GM15510 (cell line): ENCODE measurements around the gene PDE4D.

Experiments
- POLR2A ChIP-seq: IDR thresholded peaks from 3 replicates; pipeline ENCODE4 v1.6.1; 2011; ENCODE audit warnings: borderline replicate concordance; ENCODE audit not compliant: insufficient read length; ENCODE audit errors: extremely low read depth

The PDE4D gene

DNA sequence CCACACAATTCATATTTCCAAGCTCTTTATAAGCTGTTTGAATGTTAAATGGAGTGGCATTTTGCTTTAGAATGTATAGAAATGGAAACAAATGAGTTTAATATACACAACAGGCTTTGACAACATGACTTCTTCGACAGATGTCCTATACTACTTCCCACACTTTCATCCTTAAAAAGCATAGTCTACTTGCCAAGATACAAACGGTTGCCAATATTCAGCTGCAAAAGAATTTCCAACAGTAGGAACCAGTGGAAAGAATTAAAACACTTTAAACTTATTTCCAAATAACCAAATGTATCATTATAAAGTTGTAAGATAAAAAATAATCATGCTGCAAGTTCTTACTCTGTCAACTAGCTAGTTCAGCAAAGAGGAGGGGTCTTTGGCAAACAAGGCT is 456.4 kb downstream of the PDE4D start:
- TF ChIP-seq POLR2A: no peak

DNA sequence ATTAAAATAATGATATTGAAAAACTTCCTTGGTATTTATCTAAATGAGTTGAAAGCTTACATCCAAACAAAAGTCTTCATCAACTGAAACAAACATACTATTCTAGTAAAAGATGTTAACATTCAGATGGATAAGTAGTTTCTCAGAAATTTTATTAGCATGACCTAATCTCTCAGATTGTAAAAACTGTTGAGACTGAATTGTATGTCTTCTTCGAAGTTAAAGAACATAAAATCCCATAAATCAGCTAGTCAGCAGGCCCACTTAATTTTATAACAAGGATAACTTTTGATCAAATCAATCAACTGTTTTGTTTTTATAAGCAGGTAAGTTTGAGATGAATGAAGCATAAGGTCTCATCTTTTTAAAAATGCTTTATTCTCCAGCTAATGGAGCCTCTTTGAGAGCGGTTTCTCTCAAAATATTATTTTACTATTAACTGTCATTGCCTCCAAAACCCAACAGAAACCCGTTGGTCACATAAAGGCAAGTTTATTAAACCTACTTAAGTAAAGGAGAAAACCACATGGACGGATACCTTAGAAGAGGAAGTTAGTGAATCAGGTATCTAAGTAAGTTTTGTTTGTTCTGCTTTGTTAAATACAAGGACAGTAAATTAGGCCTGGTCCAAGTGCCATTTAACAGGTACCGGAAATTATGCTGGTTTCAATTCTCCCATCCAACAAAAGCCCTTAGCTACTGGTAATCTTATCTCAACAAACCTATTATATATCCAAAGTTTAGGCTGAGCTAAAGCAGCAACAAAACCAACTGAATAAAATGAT is 457.0 kb downstream of the PDE4D start:
- TF ChIP-seq POLR2A: no peak

DNA sequence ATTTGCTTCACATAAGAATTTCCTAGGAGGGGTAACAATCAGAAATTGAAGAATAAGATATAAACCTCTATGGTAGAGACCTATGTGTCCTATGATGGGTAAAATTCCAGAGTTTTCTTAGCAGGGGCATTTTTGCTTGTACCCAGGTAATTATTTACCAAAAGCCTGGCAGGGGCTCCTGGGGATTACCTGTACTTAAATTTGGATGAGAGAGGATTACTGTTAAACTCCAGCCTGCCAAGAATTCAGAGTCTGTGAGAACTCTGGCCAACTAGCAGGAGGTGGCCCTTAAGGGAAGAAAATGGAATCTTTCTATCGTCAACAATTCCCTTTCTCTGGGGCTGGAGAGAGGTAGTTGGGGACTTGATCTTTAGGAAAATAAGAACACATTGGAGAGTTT is 460.4 kb downstream of the PDE4D start:
- TF ChIP-seq POLR2A: no peak

DNA sequence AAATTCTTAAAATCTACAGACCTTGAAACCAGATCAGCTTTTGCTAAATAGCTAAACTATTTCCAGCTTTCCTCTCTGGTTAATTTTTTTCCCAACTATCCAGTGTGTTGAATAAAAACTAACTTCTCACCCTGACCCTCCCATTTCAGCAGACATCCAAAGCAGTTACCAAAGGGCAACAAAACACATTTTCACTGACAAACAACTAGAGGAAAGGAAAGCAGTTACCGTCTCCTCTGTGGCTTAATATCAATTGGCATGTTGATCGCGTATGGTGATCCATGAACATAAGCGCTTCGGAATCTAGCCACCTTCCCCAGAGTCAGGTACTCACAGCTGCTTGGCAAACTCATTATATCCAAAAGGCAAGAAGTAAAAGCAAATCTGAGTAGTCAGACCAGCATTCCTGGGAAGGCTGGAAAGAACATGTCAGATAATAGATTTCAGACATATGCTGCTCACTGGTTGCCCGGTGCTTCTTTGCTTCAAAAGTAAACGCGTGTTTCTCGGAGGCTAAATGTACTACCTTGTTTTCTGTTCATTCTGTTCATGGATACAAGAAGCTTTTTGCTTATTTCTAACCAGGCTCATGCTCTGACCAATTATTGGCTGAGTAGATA is 463.4 kb downstream of the PDE4D start:
- TF ChIP-seq POLR2A: no peak

DNA sequence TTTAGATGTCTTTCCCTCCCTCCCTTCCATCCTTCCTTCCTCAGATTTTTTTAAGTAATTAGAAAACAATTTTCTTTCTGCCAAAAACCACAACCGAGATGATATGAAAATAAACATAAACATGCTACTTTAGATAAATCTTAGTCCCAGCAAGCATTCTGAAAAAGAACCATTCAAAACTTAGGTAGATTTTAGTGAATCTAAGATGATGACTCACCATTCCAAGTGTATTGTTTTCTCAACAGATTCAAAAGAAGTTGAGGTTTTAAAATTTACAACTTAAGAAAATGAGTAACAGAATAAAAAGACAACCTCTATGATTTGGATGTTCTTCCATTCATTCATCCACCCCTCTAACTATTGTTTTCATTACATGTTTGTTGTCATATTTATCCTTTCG is 465.1 kb downstream of the PDE4D start:
- TF ChIP-seq POLR2A: no peak

DNA sequence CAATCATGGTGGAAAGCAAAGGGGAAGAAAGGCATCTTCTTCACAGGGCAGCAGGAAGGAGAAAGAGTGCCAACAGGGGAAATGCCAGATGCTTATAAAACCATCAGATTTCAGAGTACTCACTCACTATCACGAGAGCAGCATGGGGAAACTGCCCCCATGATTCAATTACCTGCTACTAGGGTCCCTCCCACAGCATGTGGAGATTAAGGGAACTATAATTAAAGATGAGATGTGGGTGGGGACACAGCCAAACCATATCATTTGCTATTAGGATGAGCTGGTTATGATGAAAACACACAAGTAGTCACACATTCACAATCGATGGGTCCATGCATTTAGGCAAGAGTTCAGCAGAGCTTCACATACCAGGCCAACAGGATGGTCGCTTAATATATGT is 469.0 kb downstream of the PDE4D start:
- TF ChIP-seq POLR2A: no peak

DNA sequence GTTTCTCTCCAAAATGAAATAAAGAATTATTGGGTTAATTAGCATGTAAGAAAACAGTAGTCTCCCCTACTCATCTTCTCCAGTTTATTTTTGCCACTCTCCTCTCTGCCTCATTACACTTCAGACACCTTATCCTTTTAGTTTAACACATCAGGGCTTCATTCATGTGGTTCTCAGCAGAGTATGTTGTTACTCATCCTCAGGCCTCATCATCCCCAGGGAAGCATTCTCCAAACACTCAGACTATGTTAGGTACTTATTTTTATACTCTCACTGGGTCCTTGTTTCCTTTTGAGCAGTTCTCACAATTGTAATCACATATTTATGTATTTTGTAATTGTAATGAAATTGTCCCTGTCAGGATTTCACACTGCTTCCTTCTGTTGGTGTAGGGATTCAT is 470.5 kb downstream of the PDE4D start:
- no peak for TF ChIP-seq POLR2A

DNA sequence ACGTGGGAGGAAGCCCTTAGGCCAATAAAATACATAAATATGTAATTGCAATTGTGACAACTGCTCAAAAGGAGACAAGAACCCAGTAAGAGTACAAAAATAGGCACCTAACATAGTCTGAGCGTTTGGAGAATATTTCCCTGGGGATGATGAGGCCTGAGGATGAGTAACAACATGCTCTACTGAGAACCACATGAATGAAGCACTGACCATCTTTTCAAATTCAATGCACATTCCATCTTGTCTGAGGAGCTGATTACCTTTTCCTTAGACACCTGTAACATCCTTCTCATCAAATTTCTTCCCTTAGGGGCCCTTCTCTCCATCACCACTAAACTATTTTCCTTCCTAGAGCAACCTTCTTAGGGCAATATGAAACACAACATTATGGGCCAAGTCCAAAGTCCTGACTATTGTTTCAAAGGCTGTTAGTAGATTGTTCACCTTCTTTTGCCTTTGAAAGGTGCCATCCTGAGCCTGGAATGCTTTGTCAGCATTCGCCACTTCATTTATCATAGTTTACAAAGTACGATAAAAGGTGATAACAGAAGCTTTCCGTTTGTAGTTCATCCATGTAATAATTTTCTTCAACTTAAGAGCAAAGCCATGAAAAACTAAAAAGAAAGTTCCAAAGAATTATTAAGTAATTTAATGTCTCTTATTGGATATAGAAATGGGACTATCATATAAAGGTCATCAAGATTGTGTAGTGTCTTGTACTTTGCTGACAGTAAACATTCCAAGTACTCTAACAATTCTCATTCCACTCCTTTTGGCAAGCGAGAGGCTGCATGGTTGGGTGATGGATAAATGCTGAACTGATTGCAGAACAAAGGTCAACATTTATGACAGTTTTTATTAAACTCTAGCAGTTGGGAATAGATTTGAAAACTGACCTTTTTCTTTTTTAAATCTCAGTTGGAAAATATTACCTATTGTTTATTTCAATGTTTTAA is 471.3 kb downstream of the PDE4D start:
- TF ChIP-seq POLR2A: no peak

DNA sequence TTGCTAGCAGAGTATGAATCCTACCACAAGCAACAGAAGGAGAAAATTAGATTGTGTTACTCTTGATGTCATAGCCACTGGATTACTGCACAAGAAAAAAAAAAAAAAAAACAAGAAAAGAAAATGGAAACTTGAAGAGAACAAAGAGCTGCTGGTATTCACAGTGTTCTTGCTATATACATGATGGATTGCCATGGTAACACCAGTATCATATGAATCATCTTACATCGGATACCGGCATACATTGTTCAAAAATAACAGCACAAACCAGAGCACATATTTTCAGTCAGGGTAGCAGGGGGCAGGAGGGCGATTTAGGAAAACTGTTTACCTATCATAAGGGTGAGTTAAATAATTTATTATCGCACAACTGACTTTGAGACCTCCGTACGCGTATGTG is 472.9 kb downstream of the PDE4D start:
- TF ChIP-seq POLR2A: no peak

DNA sequence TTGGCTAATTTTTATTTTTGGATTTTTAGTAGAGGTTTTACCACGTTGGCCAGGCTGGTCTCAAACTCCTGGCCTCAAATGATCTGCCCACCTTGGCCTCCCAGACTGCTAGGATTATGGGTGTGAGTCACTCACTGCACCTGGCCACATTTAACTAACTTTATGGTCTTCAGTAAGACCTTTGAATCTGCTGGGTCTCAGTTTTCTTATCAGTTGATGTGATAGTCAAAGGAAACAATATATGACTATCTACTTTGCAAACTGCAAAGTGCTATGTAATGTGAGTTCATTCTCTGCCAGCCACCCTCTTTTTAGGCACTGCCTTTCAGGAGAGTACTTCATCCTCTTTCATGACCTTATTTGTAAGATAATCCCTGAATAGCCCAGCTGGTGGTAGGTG is 474.7 kb downstream of the PDE4D start:
- no peak for TF ChIP-seq POLR2A

DNA sequence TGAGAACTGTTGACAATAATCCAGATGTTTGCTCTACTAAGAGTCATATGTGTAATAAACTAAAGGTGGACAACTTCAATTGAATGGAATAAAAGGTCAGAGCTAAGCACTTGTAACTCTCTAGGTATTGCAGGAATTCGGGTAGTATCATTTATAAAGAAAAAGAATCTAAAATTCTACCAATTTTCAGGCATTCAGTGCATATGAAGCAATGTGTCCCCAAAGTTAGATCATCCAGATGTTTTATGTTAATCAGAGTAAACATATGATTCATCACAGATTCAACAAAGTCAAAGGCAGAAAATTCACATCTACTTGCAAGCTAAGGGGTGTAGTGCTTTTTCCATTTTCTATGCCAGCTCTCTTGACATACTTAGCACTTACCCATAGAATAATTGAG is 477.1 kb downstream of the PDE4D start:
- no peak for TF ChIP-seq POLR2A

DNA sequence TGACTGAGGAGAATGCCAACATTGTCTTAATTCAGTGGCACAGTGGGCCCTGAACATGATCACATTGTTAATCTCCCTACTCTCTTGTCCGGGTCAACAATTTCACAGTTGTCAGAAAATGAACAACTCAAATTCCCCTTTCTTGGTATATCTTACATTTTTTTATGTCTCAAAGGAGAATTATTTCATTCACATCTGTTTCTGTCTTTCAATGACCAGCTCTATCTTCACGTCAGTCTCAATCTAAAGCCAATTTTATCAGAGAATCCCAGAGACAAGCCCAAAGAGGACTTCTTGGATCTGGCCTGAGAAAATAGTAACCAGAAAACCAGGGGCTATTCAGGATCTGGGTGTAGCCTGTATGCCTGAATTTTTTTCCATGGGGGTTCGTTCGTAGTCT is 477.5 kb downstream of the PDE4D start:
- TF ChIP-seq POLR2A: no peak

DNA sequence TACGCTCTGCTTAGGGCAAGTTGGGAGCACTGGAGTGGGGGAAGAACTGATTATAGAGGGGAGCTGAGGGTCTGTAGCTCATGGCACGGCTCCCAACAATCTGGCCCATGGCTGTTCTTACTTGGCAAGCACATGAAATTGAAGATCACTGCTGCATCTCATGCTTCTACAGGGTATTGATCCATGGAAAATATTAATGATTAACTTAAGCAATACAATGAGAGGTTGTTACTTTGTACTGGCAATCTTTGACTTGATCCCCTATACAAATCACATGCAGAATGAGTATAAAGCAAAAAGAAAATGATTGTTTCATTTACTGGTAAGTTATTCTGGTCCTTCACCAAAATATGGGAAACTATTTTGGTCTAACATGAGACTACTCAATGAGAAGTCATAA is 481.1 kb downstream of the PDE4D start:
- TF ChIP-seq POLR2A: no peak

DNA sequence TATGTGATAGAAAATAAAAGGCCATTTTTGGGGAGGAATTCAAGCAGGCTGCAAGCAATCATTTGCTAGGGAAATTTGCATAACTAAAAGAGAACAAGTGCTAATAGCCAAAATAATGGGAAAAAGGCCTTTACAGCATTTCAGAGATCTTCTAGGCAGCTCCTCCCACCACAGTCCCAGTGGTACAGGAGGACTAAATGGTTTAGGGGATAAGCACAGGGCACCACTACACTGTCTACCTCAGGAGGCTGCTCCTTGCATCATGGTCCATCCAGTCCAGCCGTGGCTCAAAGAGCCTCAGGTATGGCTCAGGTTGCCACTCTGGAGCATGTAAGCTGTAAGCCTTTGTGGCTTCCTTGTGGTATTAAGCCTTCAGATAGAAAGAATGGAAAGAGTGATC is 485.6 kb downstream of the PDE4D start:
- TF ChIP-seq POLR2A: no peak

DNA sequence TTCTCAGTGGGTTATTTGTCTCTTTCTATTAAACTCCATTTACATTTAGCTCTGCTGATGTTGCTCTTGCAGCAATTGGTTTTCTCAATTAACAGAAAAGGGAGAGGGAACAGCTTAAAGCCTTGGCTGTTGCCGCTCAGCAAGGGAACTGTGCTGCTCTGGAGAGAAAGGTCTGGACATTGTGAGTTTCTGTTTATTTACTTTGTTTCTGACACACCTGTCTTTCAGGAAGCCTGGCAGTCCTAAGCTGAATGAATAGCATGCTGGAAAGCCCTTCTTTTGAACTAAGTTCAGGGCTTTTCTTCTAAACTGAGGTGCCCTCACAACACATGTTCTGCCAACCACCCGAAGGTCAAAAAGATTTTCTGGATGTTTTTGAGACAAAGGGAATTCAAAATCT is 491.9 kb downstream of the PDE4D start:
- TF ChIP-seq POLR2A: no peak
